Left lung (tissue), 10 donors: Measurements from ENCODE around the gene CUX1. TPM values are rescaled to one million over a fixed set of nuclear protein-coding genes. Genes with fewer than 3 reads are reported as not detected.
A peak's percentile ranks its signal among the peaks of the same experiment; 100 is the strongest.

ENCODE experiments used
- ATAC-seq: fragments of 200-7000 bp; cut with Tn5 transposase; one replicate; pipeline ENCODE4 v1.9.1; 2020; ENCODE audit warnings: moderate library complexity
- DNase-seq, 4 donors: peaks; one replicate each; pipeline ENCODE4 v3.0.0-alpha.2; 2013 to 2020
- H3K27ac ChIP-seq, 2 donors: fragments of 200-600 bp; sonication (generic) in 1 of 2; one replicate each; pipeline versions ENCODE4 v1.5.0 to v1.8.0; 2020 to 2021
- H3K27me3 ChIP-seq, 2 donors: fragments of 200-600 bp; sonication (generic) in 1 of 2; one replicate each; pipeline versions ENCODE4 v1.5.0 to v1.8.0; 2020 to 2021
- H3K36me3 ChIP-seq, 2 donors: fragments of 200-600 bp; sonication (generic) in 1 of 2; one replicate each; pipeline versions ENCODE4 v1.5.0 to v1.8.0; 2020 to 2021
- H3K4me1 ChIP-seq, 2 donors: fragments of 200-600 bp; one replicate each; pipeline ENCODE4 v1.8.0; 2021
- H3K4me3 ChIP-seq, 2 donors: fragments of 200-600 bp; sonication (generic) in 1 of 2; one replicate each; pipeline versions ENCODE4 v1.5.0 to v1.8.0; 2020 to 2021; ENCODE audit warnings: mild to moderate bottlenecking in 1 of 2
- H3K9me3 ChIP-seq, 2 donors: fragments of 200-600 bp; sonication (generic) in 1 of 2; one replicate each; pipeline versions ENCODE4 v1.5.0 to v1.8.0; 2020 to 2021
- CTCF ChIP-seq, 2 donors: fragments of 200-600 bp; sonication (generic) in 1 of 2; IDR thresholded peaks; one replicate each; pipeline versions ENCODE4 v1.5.0 to v1.8.0; 2021; ENCODE audit warnings: antibody characterized with exemption in 2 of 2
- intact Hi-C, 2 donors: fragments of 100-400 bp; cut with DNase I; formaldehyde crosslinking; loops; one replicate each; pipeline versions ENCODE4 v1.11.2 to v1.14.2; 2022
- polyA plus RNA-seq, 6 donors: library from polyadenylated mRNA; unstranded; fragments of 120-200 nt; gene quantifications; one replicate each; pipeline ENCODE4 v1.2.1, GENCODE V29; 2013; ENCODE audit not compliant: insufficient read length in 6 of 6
- total RNA-seq, 2 donors: library from RNA; stranded (reverse); fragmentation: NEBNext Ultra II Directional; extraction: Animal tissue kit (Norgen Biotek cat#: 25700); gene quantifications; one replicate each; pipeline ENCODE4 v1.2.1, GENCODE V29; 2021
- donor health status: DM: no; HTN: yes; CAD: no.
- donor health status: DM: no; HTN: no; CAD: no.

The CUX1 gene
- total and polyA plus RNA-seq, 8 donors, result 86.4 to 157 (median 96.4) TPM

- H3K27ac ChIP-seq, result no peak overlapping the region
- no peak overlapping the region for H3K4me3 ChIP-seq
- H3K9me3 ChIP-seq, result no peaks in the 10 kb centered on the region
- ATAC-seq (no peak), DNase-seq (peak in 1 of 4 donors; percentile 24)
- H3K4me1 ChIP-seq, result no peaks in the 10 kb centered on the region
- H3K36me3 ChIP-seq, result peaks cover 0 to 46% of the 10 kb centered on the region in 2 donors
- intact Hi-C loops, result no loop called here
- no peak for TF ChIP-seq CTCF (IDR thresholded peaks at IDR 0.05)
- no peaks in the 10 kb centered on the region for H3K27me3 ChIP-seq
These were observed 435.0 kb downstream of the CUX1 start for GRCh38 chr7:102252366-102252982.

- DNase-seq (no peak), ATAC-seq (no peak)
- H3K36me3 ChIP-seq, result peaks cover 0 to 41% of the 10 kb centered on the region in 2 donors
- H3K9me3 ChIP-seq, result no peaks in the 10 kb centered on the region
- no peak overlapping the region for H3K27ac ChIP-seq
- no peak for TF ChIP-seq CTCF (IDR thresholded peaks at IDR 0.05)
- no peaks in the 10 kb centered on the region for H3K4me1 ChIP-seq
- intact Hi-C loops, result no loop called here
- H3K4me3 ChIP-seq, result no peak overlapping the region
- H3K27me3 ChIP-seq, result no peaks in the 10 kb centered on the region
These were observed 435.9 kb downstream of the CUX1 start for GRCh38 chr7:102253066-102253972.

- no peak for TF ChIP-seq CTCF (IDR thresholded peaks at IDR 0.05)
- Histone ChIP-seq H3K36me3 (peaks cover 0 to 36% of the 10 kb centered on the region in 2 donors), H3K4me1 (no peaks in the 10 kb centered on the region), H3K27me3 (no peaks in the 10 kb centered on the region), H3K27ac (no peak overlapping the region), H3K4me3 (no peak overlapping the region), H3K9me3 (no peaks in the 10 kb centered on the region)
- intact Hi-C loops, result no loop called here
- DNase-seq, result no peak
- no peak for ATAC-seq
These were observed 436.5 kb downstream of the CUX1 start for GRCh38 chr7:102253973-102254370.

GRCh38 chr7:102254521-102254920, 437.1 kb downstream of the CUX1 start:
- H3K9me3 ChIP-seq, result no peaks in the 10 kb centered on the region
- peaks cover 0 to 30% of the 10 kb centered on the region in 2 donors for H3K36me3 ChIP-seq
- intact Hi-C loops, result no loop called here

More at GRCh38 chr7:102254521-102254920, 437.1 kb downstream of the CUX1 start:
- Histone ChIP-seq H3K4me3 (no peak overlapping the region), H3K27ac (no peak overlapping the region), H3K4me1 (no peaks in the 10 kb centered on the region), H3K27me3 (no peaks in the 10 kb centered on the region)
- TF ChIP-seq CTCF (IDR thresholded peaks at IDR 0.05), result no peak
- DNase-seq (no peak), ATAC-seq (no peak)
